Posterior cingulate gyrus (tissue), 11 donors: Measurements from ENCODE around the gene CNOT6L.
"Not testable (repeated sequence)": the region's sequence is repeated elsewhere in the genome, so short reads cannot be mapped to it uniquely, and the experiment has no call there.

ENCODE experiments used
- DNase-seq, 10 donors: peaks; one replicate each; pipeline versions ENCODE4 v3.0.0 to v3.0.0-alpha.2; 2020 to 2021; ENCODE audit warnings: mixed read lengths in 3 of 10
- intact Hi-C: fragments of 100-400 bp; cut with DNase I; formaldehyde crosslinking; loops from one replicate; pipeline ENCODE4 v1.15.1; 2023

The CNOT6L gene

GRCh38 chr4:77818602-77819403 is at the start of gene CNOT6L:
TSS of gene CNOT6L (minus strand) at chr4:77819368. CDS start at chr4:77819308, 60 bp downstream.
- intact Hi-C loops: no loop called here
- peak; percentile 34 to 94 (median 71) for DNase-seq

DNA sequence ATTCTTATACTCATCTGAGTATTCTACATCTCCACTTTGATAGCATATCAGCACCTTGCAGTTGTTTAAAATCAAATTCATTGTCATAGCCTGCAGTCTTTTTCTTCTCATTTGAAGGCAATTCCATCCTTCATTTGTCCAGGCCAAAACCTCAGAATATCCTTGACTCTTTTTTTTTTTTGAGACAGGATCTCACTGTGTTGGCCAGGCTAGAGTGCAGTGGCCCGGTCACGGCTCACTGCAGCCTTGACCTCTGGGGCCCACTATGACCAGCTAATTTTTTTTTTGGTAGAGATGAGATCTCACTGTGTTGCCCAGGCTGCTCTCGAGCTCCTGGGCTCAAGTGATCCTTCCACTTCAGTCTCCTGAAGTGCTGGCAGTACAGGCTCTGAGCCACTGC is 46.1 kb upstream of the CNOT6L start:
- no peak for DNase-seq
- intact Hi-C loops: no loop called here

- DNase-seq: not testable (repeated sequence)
- intact Hi-C loops: loop anchor here (2.0 kb wide), 1 partner anchor 43 kb away; no protein-coding TSS in a partner anchor
Measured at GRCh38 chr4:77863341-77863740, 44.2 kb upstream of the CNOT6L start.

GRCh38 chr4:77862478-77863216 is 43.5 kb upstream of the CNOT6L start, which contains the start of gene MRPL1:
TSS of gene MRPL1 (plus strand) at chr4:77862830. CDS start at chr4:77862849, 19 bp downstream.
- intact Hi-C loops: loop anchor here (2.0 kb wide), 1 partner anchor 42 kb away; no protein-coding TSS in a partner anchor
- peak; percentile 78 to 97 (median 86) for DNase-seq

GRCh38 chr4:77861495-77861894 is 42.3 kb upstream of the CNOT6L start:
- intact Hi-C loops: no loop called here
- no peak for DNase-seq

GRCh38 chr4:77859256-77859655 is 40.1 kb upstream of the CNOT6L start:
- intact Hi-C loops: no loop called here
- no peak for DNase-seq

DNA sequence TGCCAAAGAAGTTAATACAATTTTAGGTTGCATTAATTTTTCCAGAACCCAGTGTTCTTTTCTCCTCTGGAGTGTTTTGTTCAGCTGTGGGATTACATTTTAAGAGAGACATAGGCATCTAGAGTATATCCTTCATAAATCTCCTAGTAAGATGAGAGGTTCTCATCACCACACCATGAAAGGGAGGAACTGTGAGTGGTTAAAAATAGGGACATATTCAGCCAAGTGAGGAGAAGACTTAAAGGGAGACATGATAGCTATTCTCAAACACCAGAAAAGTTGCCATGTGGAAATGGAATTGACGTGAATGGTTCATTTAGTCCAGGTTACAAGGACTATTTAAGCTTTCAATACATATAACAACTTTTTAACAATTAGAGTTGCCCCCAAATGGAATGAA is 37.0 kb upstream of the CNOT6L start:
- no peak for DNase-seq
- intact Hi-C loops: no loop called here

- no peak for DNase-seq
- intact Hi-C loops: no loop called here
Measured at GRCh38 chr4:77854431-77855111, 35.4 kb upstream of the CNOT6L start.

DNA sequence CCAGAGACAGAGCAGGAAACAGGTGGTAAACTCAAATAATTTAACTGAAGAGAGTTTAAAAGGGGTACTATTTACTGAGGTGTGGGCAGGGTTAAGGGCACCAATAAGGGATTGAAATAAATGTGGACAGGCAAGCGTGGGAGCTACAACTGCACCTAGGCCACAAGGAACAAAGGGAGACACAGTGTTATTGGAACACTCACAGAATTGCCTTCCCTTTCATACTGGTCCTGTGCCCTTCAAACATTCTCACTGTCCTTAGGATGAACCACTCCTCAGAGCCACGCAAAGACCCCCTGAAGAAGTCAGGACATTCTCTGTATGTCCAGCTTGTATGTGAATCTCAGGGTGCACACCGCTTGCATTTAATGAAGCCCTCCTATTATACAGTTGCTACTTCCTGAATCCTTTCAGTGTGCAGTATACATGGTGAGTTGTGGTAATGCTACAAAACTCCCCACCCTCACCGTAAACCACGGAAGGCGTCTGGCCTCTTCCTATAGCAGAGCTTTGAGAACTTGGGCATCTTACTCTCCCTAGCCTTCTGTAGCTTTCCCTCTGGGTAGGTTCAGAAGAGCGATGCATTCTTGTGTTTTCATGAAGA is 33.8 kb upstream of the CNOT6L start:
- intact Hi-C loops: no loop called here
- no peak for DNase-seq

DNA sequence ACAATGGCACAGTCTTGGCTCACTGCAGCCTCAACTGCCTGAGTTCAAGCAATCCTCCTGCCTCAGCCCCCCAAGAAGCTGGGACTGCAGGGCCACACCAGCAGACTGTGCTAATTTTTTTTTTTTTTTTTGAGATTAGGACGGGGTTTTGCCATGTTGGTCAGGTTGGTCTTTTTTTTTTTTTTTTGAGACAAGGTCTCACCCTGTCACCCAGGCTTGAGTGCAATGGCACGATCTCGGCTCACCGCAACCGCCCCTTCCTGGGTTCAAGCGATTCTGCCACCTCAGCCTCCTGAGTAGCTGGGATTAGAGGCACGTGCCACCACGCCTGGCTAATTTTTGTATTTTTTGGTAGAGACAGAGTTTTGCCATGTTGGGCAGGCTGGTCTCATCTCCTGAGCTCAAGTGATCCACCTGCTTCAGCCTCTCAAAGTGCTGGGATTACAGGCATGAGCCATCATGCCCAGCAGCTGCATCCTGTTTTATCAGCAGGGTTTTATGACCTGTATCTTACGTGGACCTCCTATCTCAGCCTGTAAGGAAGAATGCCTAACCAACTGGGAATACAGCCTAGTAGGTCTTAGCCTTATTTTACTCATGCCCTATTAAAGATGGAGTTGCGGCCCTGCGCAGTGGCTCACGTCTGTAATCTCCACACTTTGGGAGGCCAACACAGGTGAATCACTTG is 30.3 kb upstream of the CNOT6L start:
- DNase-seq: no peak
- intact Hi-C loops: no loop called here

DNA sequence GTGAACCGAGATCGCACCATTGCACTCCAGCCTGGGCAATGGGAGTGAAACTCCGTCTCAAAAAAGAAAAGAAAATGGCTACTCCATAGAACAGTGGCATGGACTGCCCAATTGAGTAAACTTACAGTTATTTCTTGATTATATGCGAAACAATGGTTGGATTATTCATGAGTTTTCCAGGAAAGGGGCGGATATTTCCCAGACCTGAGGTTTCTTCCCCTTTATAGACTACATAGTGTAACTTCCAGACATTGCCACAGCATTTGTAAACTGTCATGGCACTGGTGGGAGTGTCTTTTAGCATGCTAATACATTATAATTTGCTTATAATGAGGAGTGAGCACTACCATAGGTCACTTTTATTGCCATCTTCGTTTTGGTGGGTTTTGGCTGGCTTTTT is 29.3 kb upstream of the CNOT6L start:
- DNase-seq: no peak
- intact Hi-C loops: no loop called here

- DNase-seq: no peak
- intact Hi-C loops: no loop called here
Measured at GRCh38 chr4:77845929-77846328, 26.8 kb upstream of the CNOT6L start.

- no peak for DNase-seq
- intact Hi-C loops: no loop called here
Measured at GRCh38 chr4:77845400-77845799, 26.2 kb upstream of the CNOT6L start.

DNA sequence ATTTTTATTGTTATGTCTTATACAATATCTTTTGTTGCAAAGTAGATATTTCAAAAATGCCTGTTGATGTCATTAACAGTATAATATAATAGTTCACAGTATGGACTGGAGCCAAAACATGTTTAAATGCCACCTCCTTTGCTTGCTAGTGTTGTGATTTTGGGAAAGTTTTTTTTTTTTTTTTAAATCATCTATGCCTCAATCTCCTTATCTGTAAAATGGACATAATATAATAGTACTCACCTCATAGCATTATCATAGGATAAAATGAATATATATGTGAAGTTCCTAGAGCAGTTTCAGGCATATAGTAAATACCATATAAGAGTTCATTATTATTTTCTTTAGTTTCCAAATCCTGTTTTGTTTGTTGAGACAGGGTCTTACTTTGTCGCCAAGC is 25.2 kb upstream of the CNOT6L start:
- DNase-seq: no peak
- intact Hi-C loops: no loop called here

- intact Hi-C loops: no loop called here
Measured at GRCh38 chr4:77843628-77844027, 24.5 kb upstream of the CNOT6L start.

DNA sequence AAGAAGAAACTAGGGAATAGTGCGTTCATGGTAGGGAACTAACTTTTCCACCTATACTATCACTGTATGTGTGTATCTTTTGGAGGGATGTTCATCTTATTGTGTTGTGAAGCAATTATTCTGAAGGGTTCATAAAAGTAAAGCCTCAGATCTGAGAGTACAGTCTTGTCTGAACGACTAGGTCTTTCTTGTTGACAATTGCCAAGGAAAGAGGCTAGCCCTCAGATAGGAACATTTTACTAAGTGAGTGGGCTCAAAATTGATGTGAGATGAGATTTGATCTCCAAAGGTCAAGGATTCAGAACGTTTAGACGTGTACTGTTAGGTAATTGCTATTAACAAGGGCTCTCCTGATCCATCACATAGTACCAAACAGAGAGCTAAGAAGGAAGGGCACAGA is 15.2 kb upstream of the CNOT6L start:
- intact Hi-C loops: no loop called here
- no peak for DNase-seq

More at GRCh38 chr4:77843628-77844027, 24.5 kb upstream of the CNOT6L start:
- no peak for DNase-seq

DNA sequence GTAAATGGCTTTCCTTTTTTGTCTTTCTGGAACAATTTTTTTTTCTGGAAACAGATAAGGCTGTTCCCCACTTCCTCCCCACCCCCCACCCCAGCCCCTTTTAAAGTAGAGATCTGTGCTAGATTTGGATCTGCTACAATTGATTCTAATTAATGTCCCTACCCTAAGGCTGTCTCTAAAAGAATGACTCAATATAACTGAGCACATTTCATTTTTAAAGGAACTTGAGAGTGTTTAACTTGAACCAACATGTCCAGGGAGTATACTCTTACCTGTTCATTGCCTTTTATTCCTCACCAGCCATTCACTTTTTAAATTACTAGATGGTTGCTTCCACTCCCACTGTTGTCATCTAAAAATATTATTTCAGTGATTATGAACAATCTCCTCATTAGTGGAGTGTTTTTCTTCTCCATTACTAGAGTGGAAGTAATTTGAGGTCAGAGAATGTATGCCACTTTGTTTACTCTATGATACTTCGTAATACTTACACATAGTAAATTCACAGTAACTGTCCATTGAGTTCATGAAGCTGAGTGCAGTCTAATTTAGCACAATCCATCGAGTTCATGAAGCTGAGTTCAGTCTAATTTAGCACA is 14.1 kb upstream of the CNOT6L start:
- DNase-seq: no peak
- intact Hi-C loops: no loop called here

DNA sequence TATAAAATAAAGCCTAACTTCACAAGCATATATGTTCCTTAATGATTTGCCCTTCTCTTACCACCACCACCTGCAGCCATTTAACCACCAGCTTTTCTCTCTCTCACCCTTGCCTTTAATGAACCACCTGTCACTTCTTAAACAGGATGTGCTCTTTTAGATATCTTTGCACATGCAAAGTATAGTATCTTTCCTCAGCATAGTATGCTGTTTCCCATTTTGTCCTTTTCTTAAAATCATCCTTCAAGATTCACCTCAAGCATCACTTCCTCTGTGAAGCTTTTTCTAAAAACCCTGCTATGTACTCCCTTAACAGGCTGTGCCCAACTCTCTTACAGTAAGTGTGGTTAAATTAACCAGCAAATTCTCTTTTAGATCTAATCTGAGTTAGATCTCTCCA is 8.2 kb upstream of the CNOT6L start:
- no peak for DNase-seq
- intact Hi-C loops: no loop called here

GRCh38 chr4:77826275-77826674 is 7.1 kb upstream of the CNOT6L start:
- intact Hi-C loops: no loop called here
- no peak for DNase-seq

DNA sequence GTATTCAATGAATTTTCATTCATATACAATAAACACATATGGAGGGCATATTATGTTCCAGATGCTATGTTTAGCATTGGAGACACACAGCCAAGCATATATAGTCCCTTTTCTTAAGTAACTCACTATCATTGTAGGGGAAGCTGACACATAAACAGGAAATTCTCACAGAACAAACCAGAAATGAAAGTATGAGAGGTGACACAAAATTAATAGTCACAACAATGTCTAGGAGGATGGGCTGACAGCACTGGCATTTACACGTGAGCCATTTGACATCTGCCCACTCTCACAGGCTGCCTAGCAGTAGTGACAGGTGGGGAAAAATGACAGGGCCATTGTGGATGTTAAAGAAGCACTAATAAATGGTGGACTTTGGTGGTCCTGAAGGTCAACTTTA is 2.6 kb upstream of the CNOT6L start:
- intact Hi-C loops: loop anchor here (2.0 kb wide), 1 partner anchor 41 kb away; the partner anchor contains the start of gene MRPL1
- no peak for DNase-seq
